H1 (cell line): ENCODE results near the gene CD300LF.

ENCODE experiments used
- ASH2L ChIP-seq: fragments of 200-600, 300-600 bp; sonication (generic); IDR thresholded peaks from one replicate; pipeline ENCODE4 v1.7.1; 2017; ENCODE audit warnings: low read length
- ATF2 ChIP-seq: IDR thresholded peaks from 2 replicates; pipeline ENCODE4 v1.6.1; 2012; ENCODE audit warnings: low read length, inconsistent platforms
- ATF3 ChIP-seq: IDR thresholded peaks from 2 replicates; pipeline ENCODE4 v1.6.1; 2011; ENCODE audit warnings: low read depth, mild to moderate bottlenecking, low read length; ENCODE audit not compliant: insufficient read depth
- BACH1 ChIP-seq: IDR thresholded peaks from 2 replicates; pipeline ENCODE4 v1.6.1; 2012; ENCODE audit warnings: low read length, improper control_type of control experiment
- CEBPB ChIP-seq: IDR thresholded peaks from 2 replicates; pipeline ENCODE4 v1.6.1; 2012; ENCODE audit warnings: low read depth, low read length
- CTCF ChIP-seq, 3 experiments: IDR thresholded peaks; 1 replicate in 2 of 3; 2 replicates in 1 of 3; pipeline versions ENCODE4 v1.5.1 to v1.6.1; 2011; ENCODE audit warnings: low read length in 3 of 3, mild to moderate bottlenecking in 3 of 3, inconsistent platforms in 2 of 3, low read depth in 1 of 3, moderate library complexity in 1 of 3; ENCODE audit not compliant: insufficient read depth in 1 of 3; ENCODE audit errors: control extremely low read depth in 1 of 3
- EP300 ChIP-seq, 2 experiments: IDR thresholded peaks; 1 replicate in 1 of 2; 2 replicates in 1 of 2; pipeline ENCODE4 v1.6.1; 2011 to 2012; ENCODE audit warnings: low read depth in 2 of 2, low read length in 2 of 2, mild to moderate bottlenecking in 2 of 2, borderline replicate concordance in 1 of 2, inconsistent platforms in 1 of 2, moderate library complexity in 1 of 2
- EZH2 ChIP-seq: fragments of 200-600 bp; sonication (generic); IDR thresholded peaks from 2 replicates; pipeline ENCODE4 v1.7.1; 2012; ENCODE audit warnings: low read depth, mild to moderate bottlenecking, moderate library complexity, low read length, inconsistent platforms; ENCODE audit not compliant: severe bottlenecking
- POLR2AphosphoS5 ChIP-seq: IDR thresholded peaks from 2 replicates; pipeline ENCODE4 v1.6.1; 2011; ENCODE audit warnings: low read depth, low read length
- RFX5 ChIP-seq: IDR thresholded peaks from 2 replicates; pipeline ENCODE4 v1.6.1; 2011; ENCODE audit warnings: low read depth, low read length, improper control_type of control experiment, borderline replicate concordance
- TAF7 ChIP-seq: optimal IDR thresholded peaks from 2 replicates; pipeline ENCODE3; 2011; ENCODE audit warnings: low read depth, mild to moderate bottlenecking, inconsistent platforms, low read length, moderate library complexity, borderline replicate concordance
- USF2 ChIP-seq: IDR thresholded peaks from 2 replicates; pipeline ENCODE4 v1.6.1; 2011; ENCODE audit warnings: low read length, improper control_type of control experiment

GRCh38 chr17:74743755-74744154 is 31.0 kb upstream of the CD300LF start:
- TF ChIP-seq USF2 (no peak), CTCF (IDR thresholded peaks at IDR 0.05; ENCODE audit: control extremely low read depth in 1 of 3, insufficient read depth in 1 of 3, low read depth in 1 of 3, low read length in 3 of 3) (no peak), EZH2 (no peak), ASH2L (no peak), EP300 (IDR thresholded peaks at IDR 0.05; ENCODE audit: borderline replicate concordance in 1 of 2, low read depth in 2 of 2, low read length in 2 of 2) (no peak), POLR2AphosphoS5 (no peak), TAF7 (no peak), RFX5 (no peak), BACH1 (no peak), ATF3 (no peak), ATF2 (no peak), CEBPB (no peak)
